ENCODE measurements around the gene RIBC1.
A peak's percentile ranks its signal among the peaks of the same experiment; 100 is the strongest.

DNA sequence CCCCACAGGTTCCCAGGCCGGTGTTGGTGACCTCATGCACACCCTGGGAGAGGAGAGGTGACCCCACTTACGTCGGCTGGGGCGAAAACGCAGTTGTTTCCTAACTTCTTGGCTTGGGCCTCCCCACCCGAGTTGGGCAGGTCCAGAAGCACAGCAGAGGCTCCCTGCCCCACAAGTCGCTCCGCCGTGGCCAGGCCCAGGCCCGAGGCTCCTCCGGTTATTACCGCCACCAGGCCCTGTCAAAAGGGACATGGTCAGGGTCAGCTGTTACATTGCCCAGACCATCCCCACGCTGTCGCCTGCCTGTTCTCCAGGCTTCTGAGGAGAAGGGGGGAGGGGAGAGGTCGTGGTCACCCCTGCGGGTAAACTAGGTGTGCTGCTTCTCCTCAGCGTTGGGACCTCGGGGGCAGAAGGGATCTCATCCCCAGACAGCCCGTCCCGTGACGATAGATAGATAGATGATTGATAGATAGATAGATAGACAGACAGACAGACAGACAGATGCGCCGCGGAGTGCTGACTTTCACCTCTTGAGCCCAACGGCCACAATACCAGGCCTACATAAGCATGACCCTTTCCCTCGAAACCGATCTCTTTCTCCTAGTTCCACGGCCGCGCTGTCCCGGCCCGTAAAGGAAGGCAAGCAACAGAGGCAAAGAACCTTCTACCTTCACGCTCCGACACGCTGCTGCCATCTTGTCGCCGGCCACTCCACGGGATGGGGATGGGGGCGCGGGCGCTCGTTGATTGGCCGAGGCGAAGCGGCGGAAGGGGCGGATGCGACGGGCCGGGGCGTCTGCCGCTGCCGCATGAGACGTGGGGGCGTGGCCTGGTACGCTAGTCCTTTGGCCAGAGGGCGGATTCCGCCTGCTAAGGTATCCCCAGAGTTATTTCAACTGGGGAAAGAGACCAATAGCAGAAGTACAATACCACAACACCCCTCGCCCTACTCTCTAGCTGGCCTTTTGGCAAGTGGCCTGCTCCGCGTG, 11.3 kb downstream of the RIBC1 start, which contains the start of gene HSD17B10:
- TF ChIP-seq POLR2A (IDR thresholded peaks at IDR 0.05) (no peak), EP300 (IDR thresholded peaks at IDR 0.05) (no peak), POLR2AphosphoS5 (IDR thresholded peaks at IDR 0.05) (peak; percentile 55 to 78 (median 56))
- TF ChIP-seq, protein P1, sequence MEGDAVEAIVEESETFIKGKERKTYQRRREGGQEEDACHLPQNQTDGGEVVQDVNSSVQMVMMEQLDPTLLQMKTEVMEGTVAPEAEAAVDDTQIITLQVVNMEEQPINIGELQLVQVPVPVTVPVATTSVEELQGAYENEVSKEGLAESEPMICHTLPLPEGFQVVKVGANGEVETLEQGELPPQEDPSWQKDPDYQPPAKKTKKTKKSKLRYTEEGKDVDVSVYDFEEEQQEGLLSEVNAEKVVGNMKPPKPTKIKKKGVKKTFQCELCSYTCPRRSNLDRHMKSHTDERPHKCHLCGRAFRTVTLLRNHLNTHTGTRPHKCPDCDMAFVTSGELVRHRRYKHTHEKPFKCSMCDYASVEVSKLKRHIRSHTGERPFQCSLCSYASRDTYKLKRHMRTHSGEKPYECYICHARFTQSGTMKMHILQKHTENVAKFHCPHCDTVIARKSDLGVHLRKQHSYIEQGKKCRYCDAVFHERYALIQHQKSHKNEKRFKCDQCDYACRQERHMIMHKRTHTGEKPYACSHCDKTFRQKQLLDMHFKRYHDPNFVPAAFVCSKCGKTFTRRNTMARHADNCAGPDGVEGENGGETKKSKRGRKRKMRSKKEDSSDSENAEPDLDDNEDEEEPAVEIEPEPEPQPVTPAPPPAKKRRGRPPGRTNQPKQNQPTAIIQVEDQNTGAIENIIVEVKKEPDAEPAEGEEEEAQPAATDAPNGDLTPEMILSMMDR (IDR thresholded peaks at IDR 0.05) = no peak

Measured in stomach (tissue), 4 donors.